Endothelial cell of umbilical vein (primary cell): Measurements from ENCODE around the gene P3H2. TPM values are rescaled to one million over a fixed set of nuclear protein-coding genes. Genes with fewer than 3 reads are reported as not detected.
"Not testable (repeated sequence)": the region's sequence is repeated elsewhere in the genome, so short reads cannot be mapped to it uniquely, and the experiment has no call there.

Experiments used
- BruUV-seq: library from RNA; stranded (reverse); fragments of 400-500 nt; replicated peaks from 2 replicates; lab custom pipeline; 2021; lab: Mats Ljungman, UMichigan
- CTCF ChIA-PET: fragments of 300-600, 350-600 bp; sonication (Branson Sonifier 250); formaldehyde crosslinking; loops from one replicate; lab custom pipeline; 2021; ENCODE audit warnings: antibody characterized with exemption, inconsistent platforms; lab: Charles Lee
- POLR2A ChIA-PET: fragments of 300-600, 350-600 bp; sonication (Branson Sonifier 250); formaldehyde crosslinking; loops from one replicate; lab custom pipeline; 2021; ENCODE audit warnings: antibody characterized with exemption, inconsistent platforms; lab: Charles Lee
- DNase-seq: peaks from one replicate; pipeline ENCODE4 v3.0.0-alpha.2; 2011; ENCODE audit warnings: low read depth, low spot score
- FAIRE-seq: peaks from 2 replicates; lab custom pipeline; 2011; peaks lifted over from hg19 to GRCh38; lab: Jason Lieb, UNC
- H2AFZ ChIP-seq: 2 replicates; pipeline ENCODE4 v1.6.0; 2012; ENCODE audit warnings: low read depth, low read length, control low read depth, inconsistent platforms
- H3K27ac ChIP-seq: 2 replicates; pipeline ENCODE4 v1.5.1; 2011; ENCODE audit warnings: low read depth, mild to moderate bottlenecking, control low read depth, low read length, moderate library complexity; ENCODE audit not compliant: insufficient read depth
- H3K27me3 ChIP-seq, 2 experiments: 2 replicates each; pipeline versions ENCODE4 v1.6.0 to v1.6.1; 2011; ENCODE audit warnings: low read length in 2 of 2, mixed read lengths in 1 of 2; ENCODE audit not compliant: control insufficient read depth in 2 of 2, insufficient read depth in 2 of 2
- H3K36me3 ChIP-seq, 2 experiments: 2 replicates in 1 of 2; 3 replicates in 1 of 2; pipeline ENCODE4 v1.5.1; 2011; ENCODE audit warnings: low read length in 2 of 2, mild to moderate bottlenecking in 1 of 2, moderate library complexity in 1 of 2; ENCODE audit not compliant: control insufficient read depth in 2 of 2, insufficient read depth in 2 of 2; ENCODE audit errors: extremely low read depth in 1 of 2
- H3K4me1 ChIP-seq: 3 replicates; pipeline ENCODE4 v1.5.1; 2011; ENCODE audit warnings: mild to moderate bottlenecking, low read length; ENCODE audit not compliant: control insufficient read depth, insufficient read depth; ENCODE audit errors: extremely low read depth
- H3K4me2 ChIP-seq: 2 replicates; pipeline ENCODE4 v1.6.1; 2011; ENCODE audit warnings: low read length, control low read depth, mixed read lengths; ENCODE audit not compliant: insufficient read depth
- H3K4me3 ChIP-seq, 3 experiments: fragments of 200-600 bp in 1 of 3; sonication (generic), shearing (Covaris generic) in 1 of 3; replicated peaks in 1 of 3; 2 replicates each; pipeline ENCODE4 v1.5.1; 2011 to 2016; ENCODE audit warnings: control low read depth in 3 of 3, low read length in 3 of 3, mild to moderate bottlenecking in 2 of 3, inconsistent platforms in 1 of 3, low read depth in 1 of 3, moderate library complexity in 1 of 3; ENCODE audit not compliant: insufficient read depth in 1 of 3
- H3K79me2 ChIP-seq: 2 replicates; pipeline ENCODE4 v1.6.0; 2012; ENCODE audit warnings: low read length, inconsistent platforms; ENCODE audit not compliant: control insufficient read depth, insufficient read depth
- H3K9ac ChIP-seq: replicated peaks from 2 replicates; pipeline ENCODE3; 2011; ENCODE audit warnings: low read length, control low read depth; ENCODE audit not compliant: insufficient read depth; ENCODE audit errors: extremely low read depth
- H3K9me1 ChIP-seq: replicated peaks from 3 replicates; pipeline ENCODE4 v1.6.0; 2011; ENCODE audit warnings: mild to moderate bottlenecking, low read length; ENCODE audit not compliant: control insufficient read depth, insufficient read depth; ENCODE audit errors: extremely low read depth
- H3K9me3 ChIP-seq: replicated peaks from 2 replicates; pipeline ENCODE4 v1.5.1; 2012; ENCODE audit warnings: low read length, inconsistent platforms; ENCODE audit not compliant: control insufficient read depth, insufficient read depth
- H4K20me1 ChIP-seq: replicated peaks from 2 replicates; pipeline ENCODE3; 2011; ENCODE audit warnings: mild to moderate bottlenecking, low read length; ENCODE audit not compliant: control insufficient read depth, insufficient read depth; ENCODE audit errors: extremely low read depth
- CTCF ChIP-seq, 2 donors: IDR thresholded peaks; 1 replicate in 1 of 2; 2 replicates in 1 of 2; pipeline ENCODE4 v1.5.1; 2011; ENCODE audit warnings: low read length in 2 of 2, mild to moderate bottlenecking in 2 of 2, moderate library complexity in 2 of 2, control low read depth in 1 of 2, inconsistent platforms in 1 of 2, low read depth in 1 of 2; ENCODE audit not compliant: insufficient read depth in 1 of 2; ENCODE audit errors: extremely low read depth in 1 of 2
- EZH2 ChIP-seq: IDR thresholded peaks from 2 replicates; pipeline ENCODE4 v1.6.1; 2012; ENCODE audit warnings: borderline replicate concordance, low read depth, mild to moderate bottlenecking, moderate library complexity, low read length, inconsistent platforms; ENCODE audit not compliant: severe bottlenecking
- FOS ChIP-seq: IDR thresholded peaks from 2 replicates; pipeline ENCODE4 v1.6.1; 2011; ENCODE audit warnings: mild to moderate bottlenecking, low read length, moderate library complexity, borderline replicate concordance; ENCODE audit not compliant: insufficient read depth
- JUN ChIP-seq: IDR thresholded peaks from 2 replicates; pipeline ENCODE4 v1.6.1; 2011; ENCODE audit warnings: borderline replicate concordance, low read depth; ENCODE audit not compliant: insufficient read length, insufficient read depth
- MAX ChIP-seq: IDR thresholded peaks from 2 replicates; pipeline ENCODE4 v1.6.1; 2011; ENCODE audit not compliant: insufficient read depth, insufficient read length
- MYC ChIP-seq: IDR thresholded peaks from one replicate; pipeline ENCODE4 v1.6.1; 2011; ENCODE audit warnings: mild to moderate bottlenecking, low read depth, low read length
- POLR2A ChIP-seq: IDR thresholded peaks from 2 replicates; pipeline ENCODE4 v1.6.1; 2012; ENCODE audit warnings: low read depth, mild to moderate bottlenecking, control low read depth, low read length
- POLR2AphosphoS5 ChIP-seq: IDR thresholded peaks from 2 replicates; pipeline ENCODE4 v1.6.1; 2012; ENCODE audit warnings: low read depth, mild to moderate bottlenecking, control low read depth, low read length, moderate library complexity; ENCODE audit not compliant: insufficient read depth
- dilution Hi-C: fragments of 300-500 bp; cut with MboI; formaldehyde crosslinking; loops from one replicate; pipeline ENCODE4 v1.15.0; 2019; ENCODE audit warnings: low sequenced_read_pairs; ENCODE audit not compliant: extremely low pct_ligation_motif_present
- intact Hi-C: fragments of 100-400 bp; cut with micrococcal nuclease; formaldehyde crosslinking; loops from one replicate; pipeline ENCODE4 v1.10.0; 2022
- polyA plus RNA-seq, 4 experiments: library from polyadenylated mRNA; depleted of rRNA in 3 of 4; stranded (reverse) in 3 of 4; unstranded in 1 of 4; fragments of >200 nt; gene quantifications; 2 replicates each; pipeline versions ENCODE4 v1.2.1 to v1.2.3, GENCODE V29; 2011 to 2012; ENCODE audit warnings: missing spikeins in 1 of 4
- total RNA-seq: library from RNA; stranded (reverse); gene quantifications from 2 replicates; pipeline ENCODE4 v1.2.3, GENCODE V29; 2021

Gene P3H2
- total and polyA plus RNA-seq, 2 donors (not counting 3 experiments of a cell fraction or from before 2014, with no cell fraction given) = 6.6 to 6.8 TPM

- no peaks in the 10 kb centered on the region for H3K36me3 ChIP-seq
- no peak overlapping the region for H3K9ac ChIP-seq
- CTCF ChIA-PET = no interaction called here
- no peak overlapping the region for H2AFZ ChIP-seq
- H3K4me2 ChIP-seq = no peak overlapping the region
- no peak overlapping the region for H3K4me3 ChIP-seq
- H3K9me1 ChIP-seq = no peaks in the 10 kb centered on the region
- no peaks in the 10 kb centered on the region for H3K79me2 ChIP-seq
- peaks cover 3 to 8% of the 10 kb centered on the region in 2 experiments for H3K27me3 ChIP-seq
- FAIRE-seq (no peak), DNase-seq (no peak)
- no peaks in the 10 kb centered on the region for H3K9me3 ChIP-seq
- H3K27ac ChIP-seq = no peak overlapping the region
- H4K20me1 ChIP-seq = no peaks in the 10 kb centered on the region
- intact Hi-C loops = no loop called here
- dilution Hi-C loops = no loop called here
- no peaks in the 10 kb centered on the region for H3K4me1 ChIP-seq
- TF ChIP-seq FOS (no peak), EZH2 (no peak), MYC (no peak), POLR2AphosphoS5 (no peak), MAX (no peak)
- POLR2A ChIA-PET = no interaction called here
- no TSS peak for BruUV-seq
Observed at GRCh38 chr3:190166948-190167347, 46.3 kb upstream of the P3H2 start.

GRCh38 chr3:190165253-190165652, 44.6 kb upstream of the P3H2 start:
- dilution Hi-C loops = no loop called here
- TF ChIP-seq CTCF (IDR thresholded peaks at IDR 0.05; ENCODE audit: extremely low read depth in 1 of 2, insufficient read depth in 1 of 2, low read depth in 1 of 2, low read length in 2 of 2) (no peak), JUN (no peak), MAX (no peak), POLR2A (no peak), POLR2AphosphoS5 (no peak)

GRCh38 chr3:190162013-190162412, 41.3 kb upstream of the P3H2 start:
- BruUV-seq, CTCF ChIA-PET, H3K4me3 ChIP-seq, H3K36me3 ChIP-seq, H3K27ac ChIP-seq, H4K20me1 ChIP-seq, H3K9ac ChIP-seq, H3K4me2 ChIP-seq, H2AFZ ChIP-seq, DNase-seq, H3K9me1 ChIP-seq, H3K9me3 ChIP-seq, H3K79me2 ChIP-seq, H3K4me1 ChIP-seq, H3K27me3 ChIP-seq, FAIRE-seq, POLR2A ChIA-PET, dilution Hi-C loops, intact Hi-C loops: not testable (repeated sequence)

More at GRCh38 chr3:190165253-190165652, 44.6 kb upstream of the P3H2 start:
- no peak overlapping the region for H3K4me2 ChIP-seq
- FAIRE-seq (no peak), DNase-seq (no peak)
- ChIA-PET POLR2A (no interaction called here), CTCF (no interaction called here)
- H3K9me1 ChIP-seq = no peaks in the 10 kb centered on the region
- no peak overlapping the region for H3K9ac ChIP-seq
- H3K4me3 ChIP-seq = no peak overlapping the region
- no peaks in the 10 kb centered on the region for H4K20me1 ChIP-seq
- H3K27ac ChIP-seq = no peak overlapping the region
- no TSS peak for BruUV-seq
- no peaks in the 10 kb centered on the region for H3K9me3 ChIP-seq
- intact Hi-C loops = no loop called here
- H3K79me2 ChIP-seq = no peaks in the 10 kb centered on the region
- no peaks in the 10 kb centered on the region for H3K36me3 ChIP-seq
- H2AFZ ChIP-seq = no peak overlapping the region
- no peaks in the 10 kb centered on the region for H3K4me1 ChIP-seq
- peaks cover 3 to 8% of the 10 kb centered on the region in 2 experiments for H3K27me3 ChIP-seq
